Lower leg skin (tissue), 4 donors: ENCODE measurements around the gene ATP5MC2. TPM values are rescaled to one million over a fixed set of nuclear protein-coding genes. Genes with fewer than 3 reads are reported as not detected.

Experiments
- DNase-seq, 2 donors: peaks; one replicate each; pipeline ENCODE4 v3.0.0-alpha.2; 2019; ENCODE audit warnings: low spot score in 2 of 2
- H3K4me3 ChIP-seq: fragments of 200-600 bp; sonication (generic); 2 replicates; pipeline ENCODE4 v1.5.1; 2017; ENCODE audit warnings: mild to moderate bottlenecking, low read depth; ENCODE audit not compliant: poor library complexity, severe bottlenecking
- POLR2A ChIP-seq, 2 donors: fragments of 450-650 bp; IDR thresholded peaks; one replicate each; pipeline ENCODE4 v1.6.1; 2016 to 2017; ENCODE audit warnings: antibody characterized with exemption in 2 of 2, mild to moderate bottlenecking in 1 of 2, moderate library complexity in 1 of 2
- WGBS, 2 donors: methylation state at CpG; one replicate each; pipeline ENCODE4 v1.1.5; 2018; 5-methylcytosine and 5-hydroxymethylcytosine counted together
- intact Hi-C: fragments of 100-400 bp; cut with DNase I; formaldehyde crosslinking; loops from one replicate; pipeline ENCODE4 v1.15.0; 2023; ENCODE audit warnings: low total_unique reads
- total RNA-seq, 4 donors: library from RNA; depleted of rRNA; stranded (reverse); fragments of >200 nt; gene quantifications; one replicate each; pipeline ENCODE4 v1.1.0, GENCODE V29; 2016
- TF ChIP-seq, protein P1 (sequence below), 3 donors: fragments of 450-650 bp; IDR thresholded peaks; one replicate each; pipeline ENCODE4 v1.5.1; 2016; ENCODE audit warnings: antibody characterized with exemption in 3 of 3, mild to moderate bottlenecking in 3 of 3, moderate library complexity in 2 of 3

Gene ATP5MC2
- total RNA-seq, 4 donors from 2014 or later: 214 to 533 (median 318) TPM

DNA sequence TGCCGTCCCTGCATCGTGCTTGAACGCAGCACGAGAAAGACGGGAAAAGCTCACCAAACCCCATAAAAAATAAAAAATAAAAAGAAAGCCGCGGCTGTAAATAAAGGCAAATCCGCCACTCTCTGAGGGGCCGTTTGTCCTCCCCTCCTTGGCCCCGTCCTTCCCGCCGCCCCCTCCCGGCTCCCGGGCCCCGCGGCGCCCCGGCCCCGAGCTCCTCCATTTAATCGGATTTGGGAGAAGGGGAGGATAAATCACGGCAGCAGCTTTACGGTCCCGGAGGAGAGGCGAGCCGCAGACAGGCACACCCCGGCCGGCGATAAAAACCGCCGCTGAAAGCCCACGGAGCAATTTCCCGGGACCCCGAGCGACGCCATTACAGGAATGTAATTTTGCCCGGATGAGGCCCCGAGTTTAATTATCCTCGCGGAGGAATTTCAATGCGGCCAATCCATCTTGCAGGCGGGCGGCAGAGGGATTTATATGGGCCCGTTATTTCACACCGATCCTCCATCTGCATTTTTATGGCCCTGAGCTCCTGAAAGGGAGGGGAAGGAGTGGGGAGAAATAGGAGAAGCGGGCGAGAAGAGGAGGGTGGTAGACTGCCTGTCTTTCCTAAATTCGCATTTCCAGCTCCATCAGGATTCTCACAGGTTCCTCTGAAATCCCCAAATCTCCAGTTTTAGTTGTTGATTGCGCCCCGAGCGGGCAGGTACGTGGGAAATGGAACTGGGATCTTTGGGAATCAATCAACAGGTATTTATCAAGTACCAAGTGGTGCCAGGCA is 1.3 kb upstream of the ATP5MC2 start:
- no peak overlapping the region for H3K4me3 ChIP-seq
- DNase-seq: no peak
- TF ChIP-seq, protein P1, sequence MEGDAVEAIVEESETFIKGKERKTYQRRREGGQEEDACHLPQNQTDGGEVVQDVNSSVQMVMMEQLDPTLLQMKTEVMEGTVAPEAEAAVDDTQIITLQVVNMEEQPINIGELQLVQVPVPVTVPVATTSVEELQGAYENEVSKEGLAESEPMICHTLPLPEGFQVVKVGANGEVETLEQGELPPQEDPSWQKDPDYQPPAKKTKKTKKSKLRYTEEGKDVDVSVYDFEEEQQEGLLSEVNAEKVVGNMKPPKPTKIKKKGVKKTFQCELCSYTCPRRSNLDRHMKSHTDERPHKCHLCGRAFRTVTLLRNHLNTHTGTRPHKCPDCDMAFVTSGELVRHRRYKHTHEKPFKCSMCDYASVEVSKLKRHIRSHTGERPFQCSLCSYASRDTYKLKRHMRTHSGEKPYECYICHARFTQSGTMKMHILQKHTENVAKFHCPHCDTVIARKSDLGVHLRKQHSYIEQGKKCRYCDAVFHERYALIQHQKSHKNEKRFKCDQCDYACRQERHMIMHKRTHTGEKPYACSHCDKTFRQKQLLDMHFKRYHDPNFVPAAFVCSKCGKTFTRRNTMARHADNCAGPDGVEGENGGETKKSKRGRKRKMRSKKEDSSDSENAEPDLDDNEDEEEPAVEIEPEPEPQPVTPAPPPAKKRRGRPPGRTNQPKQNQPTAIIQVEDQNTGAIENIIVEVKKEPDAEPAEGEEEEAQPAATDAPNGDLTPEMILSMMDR (IDR thresholded peaks at IDR 0.05): no peak
- no peak for TF ChIP-seq POLR2A (IDR thresholded peaks at IDR 0.05)
- 3 to 7% methylated on average over 49 to 51 of the region's 51 CpGs for WGBS, 2 donors
- intact Hi-C loops: loop anchor here (5.0 to 10.0 kb wide), 2 partner anchors 52 to 135 kb away; partner anchors contain the start of gene ATF7

DNA sequence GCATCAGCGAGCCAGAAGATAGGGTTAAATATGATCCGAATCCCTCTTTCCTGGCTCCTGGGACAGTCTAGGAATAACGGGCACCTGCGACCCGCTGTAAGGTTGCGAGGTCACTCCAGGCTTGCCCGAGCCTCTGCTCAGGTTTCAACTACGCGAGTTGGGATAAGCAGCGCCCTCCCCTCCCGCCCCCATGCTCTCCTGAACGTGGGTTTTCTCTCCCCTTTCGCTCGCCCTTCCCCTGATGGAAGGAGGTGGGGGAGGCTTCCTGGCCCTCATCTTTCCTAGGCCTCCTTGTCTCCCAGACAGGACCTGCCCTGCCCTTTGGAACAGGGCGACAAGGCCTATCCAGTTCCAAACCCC is 753 bp upstream of the ATP5MC2 start:
- intact Hi-C loops: loop anchor here (5.0 to 10.0 kb wide), 2 partner anchors 52 to 134 kb away; partner anchors contain the start of gene ATF7
- 2 to 4% methylated on average over 15 of the region's 15 CpGs for WGBS, 2 donors

DNA sequence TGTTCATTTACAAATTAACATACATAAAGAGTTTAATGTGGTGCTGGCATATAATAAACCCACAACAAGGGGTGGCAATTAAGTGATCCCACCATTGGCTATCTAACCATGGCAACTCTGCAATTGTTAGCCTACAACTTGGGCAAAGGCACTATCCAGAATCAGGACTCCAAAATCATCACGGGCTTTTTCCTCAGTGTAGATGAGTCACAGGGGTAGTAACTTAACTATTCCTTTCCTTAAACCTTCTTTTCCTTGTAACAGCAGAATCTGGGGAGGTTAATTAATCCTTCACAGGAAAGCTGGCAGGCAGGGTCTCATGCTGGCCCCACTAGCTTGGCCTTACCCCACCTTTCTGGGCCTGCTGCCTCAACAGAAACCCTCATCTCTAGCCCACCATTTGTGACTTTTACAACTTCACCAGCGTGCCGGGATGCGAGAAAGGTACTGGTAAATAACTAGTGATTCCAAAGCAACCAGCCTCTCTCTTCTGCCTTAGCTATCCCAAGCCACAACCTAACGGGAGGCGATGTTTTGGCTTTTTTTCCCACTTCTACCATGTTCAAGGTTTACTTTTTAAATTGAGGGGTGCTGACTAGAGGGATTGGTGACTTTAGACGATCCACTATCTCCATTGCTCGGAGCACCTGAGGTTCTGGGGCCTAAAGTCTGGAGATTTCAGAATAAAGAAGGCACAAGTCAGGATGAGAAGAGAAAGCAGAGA is 744 bp downstream of the ATP5MC2 start:
- TF ChIP-seq, protein P1 (IDR thresholded peaks at IDR 0.05): no peak
- 24 to 31% methylated on average over 8 of the region's 8 CpGs for WGBS, 2 donors
- no peak for DNase-seq

More for the DNA sequence above, 753 bp upstream of the ATP5MC2 start:
- no peak overlapping the region for H3K4me3 ChIP-seq
- TF ChIP-seq, protein P1 (IDR thresholded peaks at IDR 0.05): no peak
- TF ChIP-seq POLR2A (IDR thresholded peaks at IDR 0.05): no peak
- DNase-seq: peak; percentile 40 to 89

DNA sequence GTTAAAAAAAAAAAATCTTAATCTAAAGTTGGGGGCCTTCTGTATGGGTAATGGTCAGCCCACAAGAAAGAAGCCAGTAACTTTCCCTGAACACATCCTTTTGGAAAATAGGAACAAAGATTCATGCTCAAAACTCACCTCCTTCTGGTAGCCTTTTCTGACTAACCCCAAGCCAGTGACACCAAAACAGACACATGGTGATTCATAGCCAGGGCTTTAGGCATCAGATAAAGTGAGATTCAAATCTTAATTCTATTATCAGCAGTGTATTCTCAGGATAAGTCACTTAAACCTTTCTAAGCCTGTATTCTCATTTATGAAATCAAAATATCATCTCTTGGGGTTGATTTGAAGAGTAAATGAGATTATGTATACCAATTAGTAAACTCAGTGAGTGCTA is 4.9 kb downstream of the ATP5MC2 start:
- intact Hi-C loops: loop anchor here (10.0 kb wide), 1 partner anchor 46 kb away; the partner anchor contains the start of gene ATF7
- no peak overlapping the region for H3K4me3 ChIP-seq
- no peak for TF ChIP-seq POLR2A (IDR thresholded peaks at IDR 0.05)
- TF ChIP-seq, protein P1 (IDR thresholded peaks at IDR 0.05): no peak
- DNase-seq: no peak

More for the DNA sequence above, 744 bp downstream of the ATP5MC2 start:
- intact Hi-C loops: loop anchor here (5.0 to 10.0 kb wide), 2 partner anchors 50 to 133 kb away; partner anchors contain the start of gene ATF7
- H3K4me3 ChIP-seq: peak overlapping the region; percentile 36

DNA sequence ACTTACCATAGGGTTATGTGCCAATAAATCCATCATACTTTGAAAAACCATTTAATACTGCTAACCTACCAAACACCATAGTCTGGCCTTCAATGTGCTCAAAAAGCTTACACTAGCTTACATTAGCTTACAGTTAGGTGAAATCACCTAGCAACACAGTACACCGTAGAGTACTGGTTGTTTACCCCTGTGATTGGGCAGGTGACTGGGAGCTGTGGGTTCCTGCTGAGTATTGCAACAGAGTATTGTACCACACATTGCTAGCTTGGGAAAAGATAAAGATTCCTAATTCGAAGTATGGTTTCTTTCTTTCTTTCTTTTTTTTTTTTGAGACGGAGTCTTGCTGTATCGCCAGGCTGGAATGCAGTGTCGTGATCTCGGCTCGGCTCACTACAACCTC is 5.6 kb downstream of the ATP5MC2 start:
- 81 to 85% methylated on average over 7 of the region's 7 CpGs for WGBS, 2 donors
- no peak overlapping the region for H3K4me3 ChIP-seq
- intact Hi-C loops: loop anchor here (10.0 kb wide), 1 partner anchor 46 kb away; the partner anchor contains the start of gene ATF7
- no peak for TF ChIP-seq POLR2A (IDR thresholded peaks at IDR 0.05)
- TF ChIP-seq, protein P1 (IDR thresholded peaks at IDR 0.05): no peak
- DNase-seq: no peak
